GM12874 (cell line): ENCODE data around the gene MRC1.

ENCODE experiments used
- CTCF ChIP-seq: IDR thresholded peaks from 2 replicates; pipeline ENCODE4 v1.5.1; 2011; ENCODE audit warnings: low read depth, mild to moderate bottlenecking, control low read depth, low read length, moderate library complexity; ENCODE audit not compliant: insufficient read depth

MRC1 gene

GRCh38 chr10:17915181-17915580 is 106.0 kb downstream of the MRC1 start:
- no peak for TF ChIP-seq CTCF

GRCh38 chr10:17918187-17918903 is 109.2 kb downstream of the MRC1 start:
- TF ChIP-seq CTCF: no peak

GRCh38 chr10:17921378-17921777 is 112.2 kb downstream of the MRC1 start:
- TF ChIP-seq CTCF: no peak

- no peak for TF ChIP-seq CTCF
These were observed 114.6 kb downstream of the MRC1 start for GRCh38 chr10:17923728-17924127.

GRCh38 chr10:17943033-17943745 is 134.0 kb downstream of the MRC1 start:
- no peak for TF ChIP-seq CTCF

GRCh38 chr10:17950726-17951125 is 141.6 kb downstream of the MRC1 start:
- TF ChIP-seq CTCF: no peak

- no peak for TF ChIP-seq CTCF
These were observed 142.8 kb downstream of the MRC1 start, which contains the start of gene SLC39A12 for GRCh38 chr10:17951868-17952371. TSS of gene SLC39A12 (plus strand) at chr10:17951918. CDS start at chr10:17953277, 1,359 bp downstream.
